Mesenteric fat pad (tissue), 1 donor: Measurements from ENCODE around the gene OSBPL8. TPM values are rescaled to one million over a fixed set of nuclear protein-coding genes. Genes with fewer than 3 reads are reported as not detected.

Experiments used
- DNase-seq: peaks from one replicate; pipeline ENCODE4 v3.0.0-alpha.2; 2020; ENCODE audit warnings: low spot score
- total RNA-seq: library from RNA; stranded (reverse); fragmentation: NEBNext Ultra II Directional; extraction: Animal tissue kit (Norgen Biotek cat#: 25700); gene quantifications from one replicate; pipeline ENCODE4 v1.2.1, GENCODE V29; 2021
- donor health status: DM: yes; HTN: yes; CAD: no.

The OSBPL8 gene
- total RNA-seq, 1 donor from 2014 or later = 121 TPM

DNA sequence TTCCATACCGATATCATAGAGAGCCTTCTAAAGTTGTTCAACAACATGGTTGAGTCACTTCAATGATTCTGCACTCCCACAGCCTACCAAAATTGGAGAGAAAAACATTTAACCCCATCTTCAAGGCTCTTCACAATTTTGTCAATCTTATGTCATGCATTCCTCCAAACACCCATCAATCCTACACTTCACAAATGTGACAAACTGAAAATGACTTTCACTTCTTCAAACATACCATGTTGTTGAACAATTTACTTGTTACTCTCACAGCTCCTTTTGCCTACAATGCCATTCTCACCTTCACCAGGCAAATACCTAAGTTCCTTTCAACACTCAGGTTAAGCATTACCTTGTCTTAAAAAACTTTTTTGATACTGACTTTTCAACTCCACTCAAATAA is 88.0 kb downstream of the OSBPL8 start:
- DNase-seq = no peak

DNA sequence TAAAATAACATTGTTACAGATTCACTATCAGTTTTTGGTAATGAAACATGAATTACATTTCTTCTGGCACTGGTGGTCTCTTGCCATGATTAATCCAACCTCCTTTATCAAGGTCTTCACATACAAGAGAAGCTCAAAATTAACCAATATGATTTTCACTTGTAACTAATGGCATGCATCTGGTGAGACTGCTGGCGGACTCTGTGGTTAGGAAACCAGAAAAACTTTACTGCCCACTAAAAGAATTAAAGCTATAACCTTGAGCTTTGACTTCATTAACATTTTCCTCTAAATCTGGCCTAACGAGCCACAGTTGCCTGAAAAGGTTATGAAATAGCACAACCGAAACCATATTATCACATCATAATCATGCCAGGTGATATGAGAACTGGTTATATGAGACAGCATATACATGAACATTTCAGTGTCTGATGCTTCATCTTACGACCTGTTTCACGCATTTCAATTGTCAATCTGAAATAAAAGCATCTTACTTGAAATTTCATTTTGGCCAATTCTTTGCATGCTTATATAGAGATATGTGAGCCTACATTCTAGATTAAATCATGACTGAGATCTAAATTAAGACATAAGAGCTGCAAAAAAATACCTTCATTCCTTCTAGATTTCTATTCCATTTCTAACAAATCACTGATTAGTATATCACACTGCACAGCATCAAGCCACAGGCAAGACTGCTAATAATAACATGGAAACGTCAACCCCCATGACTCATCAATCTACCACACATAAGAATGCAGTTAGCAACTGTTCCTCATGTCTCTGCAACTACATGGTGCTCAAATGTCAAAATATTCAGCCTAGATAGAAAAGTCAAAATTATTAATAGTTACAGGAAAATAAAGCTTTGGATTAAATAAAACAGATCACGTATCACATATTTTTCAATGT is 89.3 kb downstream of the OSBPL8 start:
- DNase-seq = no peak

DNA sequence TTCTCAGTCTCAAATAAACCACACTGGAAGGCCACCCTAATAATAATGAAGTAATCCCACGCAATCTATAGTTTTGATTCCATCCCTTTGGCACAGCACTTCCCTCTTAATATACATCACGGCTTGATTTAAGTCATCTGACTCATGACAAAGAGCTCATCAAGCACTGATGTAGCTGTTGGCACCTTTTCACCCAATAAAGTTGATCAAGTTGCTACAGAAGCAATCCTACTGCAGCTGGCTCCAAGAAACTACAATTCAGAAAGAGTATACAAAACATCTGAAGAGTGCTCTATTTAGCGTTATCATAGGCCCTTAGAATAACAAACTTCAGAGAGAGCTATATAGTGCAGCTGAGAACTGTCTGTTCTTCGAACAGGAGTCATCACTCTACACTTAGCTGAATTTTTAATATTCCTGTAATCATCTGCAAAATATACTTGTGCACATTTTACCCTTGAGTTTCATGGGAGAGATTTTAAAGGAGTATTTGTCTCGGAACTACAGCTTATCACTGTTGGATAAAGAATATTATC is 94.9 kb downstream of the OSBPL8 start:
- no peak for DNase-seq

DNA sequence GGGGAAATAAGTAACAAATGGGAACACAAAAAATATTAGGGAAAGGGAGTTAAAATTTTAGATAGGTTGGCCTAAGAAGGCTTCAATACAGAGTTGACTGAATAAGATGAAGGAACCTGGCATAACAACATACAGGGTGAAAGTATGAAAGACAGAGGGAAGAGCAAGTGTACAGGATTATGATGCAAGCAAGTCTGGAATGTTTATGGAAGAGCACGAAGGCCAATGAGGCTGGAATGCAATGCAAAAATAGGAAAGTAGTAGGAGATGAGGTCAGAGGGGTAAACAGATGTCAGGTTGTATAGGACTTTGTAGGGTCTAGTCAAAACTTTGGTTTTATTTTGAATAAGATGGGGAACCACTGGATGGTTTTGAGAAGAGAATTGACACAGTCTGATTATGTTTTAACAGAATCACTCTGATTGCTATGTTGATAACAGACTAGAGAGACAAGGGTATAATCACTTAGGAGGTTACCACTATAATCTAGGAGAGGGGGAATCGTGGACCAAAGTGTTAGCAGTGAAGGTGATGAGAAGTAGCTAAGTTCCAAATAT is 96.8 kb downstream of the OSBPL8 start:
- no peak for DNase-seq

DNA sequence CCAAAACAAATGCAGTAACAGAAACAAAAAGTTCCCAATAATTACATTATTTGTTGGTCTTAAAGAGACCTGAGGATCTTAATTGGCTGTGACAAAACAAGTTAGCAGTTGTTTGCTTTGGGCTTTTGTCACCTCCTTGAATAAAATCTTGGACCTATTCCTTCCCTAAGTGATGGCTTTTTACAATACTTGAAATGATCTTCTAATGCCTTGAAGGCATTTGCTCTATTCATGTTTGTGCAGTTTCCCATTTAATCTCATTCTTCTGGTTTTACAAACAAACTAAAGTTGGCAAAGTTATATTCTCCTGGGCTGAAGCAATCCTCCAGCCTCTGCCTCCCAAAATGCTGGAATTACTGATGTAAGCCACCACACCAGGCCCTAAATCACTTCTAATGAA is 98.8 kb downstream of the OSBPL8 start:
- no peak for DNase-seq

DNA sequence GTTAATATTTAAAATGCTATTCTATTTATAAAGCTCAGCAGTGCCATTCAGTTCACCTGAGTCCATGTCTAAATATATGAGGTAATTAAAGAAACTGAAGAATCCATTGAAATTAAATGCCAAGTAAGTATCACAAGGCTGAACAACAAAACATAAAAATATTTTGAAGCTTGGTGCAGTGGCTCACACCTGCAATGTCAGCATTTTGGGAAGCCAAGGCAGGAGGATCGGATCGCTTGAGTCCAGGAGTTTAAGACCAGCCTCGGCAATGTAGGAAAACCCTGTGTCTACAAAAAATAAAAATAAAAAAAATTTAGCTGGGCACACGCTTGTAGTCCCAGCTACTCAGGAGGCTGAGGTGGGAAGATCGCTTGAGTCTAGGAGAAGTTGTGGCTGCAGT is 101.8 kb downstream of the OSBPL8 start:
- DNase-seq = no peak

DNA sequence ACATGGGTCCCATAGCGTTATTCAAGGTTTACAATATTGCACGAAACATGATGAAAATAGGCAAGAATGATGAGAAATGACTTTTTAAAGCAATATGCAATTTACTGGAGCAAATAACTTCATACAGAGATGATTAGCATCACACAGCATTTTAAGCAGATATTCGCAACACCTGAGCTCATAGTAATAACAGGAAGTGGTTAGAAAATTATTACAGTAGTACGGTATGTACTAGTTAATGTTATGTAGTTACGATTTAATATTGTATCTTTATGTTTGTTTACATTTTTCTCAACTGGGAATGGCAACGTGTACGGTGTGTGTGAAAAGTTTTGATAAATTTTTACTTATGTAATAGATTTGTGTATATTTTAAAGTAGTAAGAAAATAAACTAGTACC is 102.6 kb downstream of the OSBPL8 start:
- no peak for DNase-seq

DNA sequence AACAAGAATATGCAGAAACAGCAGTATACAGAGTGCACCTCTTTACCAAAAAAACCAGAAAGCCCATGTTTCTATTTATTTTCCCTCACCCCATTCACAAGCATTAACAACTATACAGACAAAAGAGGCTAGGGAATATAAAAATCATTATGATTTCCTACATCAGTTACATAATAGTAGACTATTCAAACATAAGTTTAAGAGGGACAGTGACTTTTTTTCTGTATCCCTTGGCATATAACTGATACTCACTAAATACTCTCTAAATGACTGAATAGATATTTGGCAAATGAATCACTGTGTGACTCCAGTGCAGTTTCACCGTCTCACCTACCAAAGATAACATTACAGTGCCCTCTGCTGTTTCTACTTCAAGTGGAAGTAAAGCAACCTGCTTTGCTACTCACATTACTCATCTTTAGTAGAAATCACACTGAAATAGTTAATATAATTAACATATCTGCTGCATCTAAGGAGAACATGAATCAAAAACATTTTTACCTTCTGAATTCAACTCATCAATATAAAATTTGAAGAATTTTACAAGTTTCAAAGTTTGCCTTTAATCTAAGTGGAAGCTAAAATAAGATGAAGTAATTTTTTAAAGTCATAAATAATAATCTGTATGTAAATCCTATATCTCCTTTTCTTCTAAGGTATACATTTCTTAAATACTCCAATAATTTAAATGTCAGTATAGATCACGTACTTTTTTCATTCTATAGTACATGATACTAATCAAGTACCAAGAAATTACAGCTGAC is 103.8 kb downstream of the OSBPL8 start:
- no peak for DNase-seq

DNA sequence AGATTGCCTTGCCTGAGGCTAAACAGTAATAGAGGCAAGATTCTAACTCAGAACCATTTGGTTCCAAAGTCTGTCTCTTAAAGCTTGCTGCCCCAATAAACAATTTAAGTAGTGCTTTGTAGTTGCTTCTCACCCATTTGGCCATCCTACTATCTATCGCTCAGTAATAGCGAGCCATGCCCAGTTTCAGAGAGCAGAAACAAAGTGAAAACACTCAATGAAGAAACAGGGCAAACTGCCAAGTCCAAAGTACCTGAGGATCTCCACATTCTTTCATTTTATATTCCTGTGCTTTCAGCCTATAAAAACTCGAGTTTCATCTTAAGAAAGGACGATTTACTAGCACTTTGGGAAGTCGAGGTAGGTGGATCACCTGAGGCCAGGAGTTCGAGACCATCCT is 108.0 kb downstream of the OSBPL8 start:
- no peak for DNase-seq

DNA sequence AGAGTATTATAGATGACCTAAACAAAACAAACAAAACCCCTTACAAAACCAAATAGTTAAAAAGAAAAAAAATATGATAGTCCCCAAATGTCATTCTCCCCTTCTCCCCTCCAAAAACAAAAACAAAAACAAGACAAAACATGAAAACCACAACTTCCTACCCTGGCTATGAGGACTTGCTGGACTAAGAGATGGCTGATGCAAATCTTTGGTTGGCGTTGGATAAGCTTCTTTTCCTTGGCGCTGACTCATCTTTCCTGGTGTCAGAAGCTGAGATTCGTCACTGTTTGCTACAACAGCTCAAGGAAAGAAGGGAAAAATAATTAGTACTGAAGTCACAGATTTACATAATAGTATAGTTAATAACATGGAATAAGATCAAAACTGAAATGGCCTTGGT is 108.9 kb downstream of the OSBPL8 start:
- DNase-seq = no peak

DNA sequence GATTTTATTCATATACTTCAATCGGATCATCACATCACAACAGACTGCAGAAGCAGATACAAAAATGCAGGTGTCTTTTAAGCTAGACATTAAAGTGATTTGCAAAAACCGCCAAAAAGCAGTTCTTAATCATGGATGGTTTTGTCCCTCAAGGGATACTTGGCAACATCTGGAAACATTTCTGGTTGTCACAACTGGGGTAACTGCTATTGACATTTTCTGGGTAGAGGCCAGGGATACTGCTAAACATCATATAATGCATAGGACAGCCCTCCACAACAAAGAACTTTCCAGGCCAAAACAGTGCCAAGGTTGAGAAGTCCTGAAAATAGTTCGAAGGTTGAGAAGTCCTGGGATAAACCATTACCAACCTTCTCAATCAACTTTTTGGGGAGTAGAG is 109.6 kb downstream of the OSBPL8 start:
- DNase-seq = no peak

DNA sequence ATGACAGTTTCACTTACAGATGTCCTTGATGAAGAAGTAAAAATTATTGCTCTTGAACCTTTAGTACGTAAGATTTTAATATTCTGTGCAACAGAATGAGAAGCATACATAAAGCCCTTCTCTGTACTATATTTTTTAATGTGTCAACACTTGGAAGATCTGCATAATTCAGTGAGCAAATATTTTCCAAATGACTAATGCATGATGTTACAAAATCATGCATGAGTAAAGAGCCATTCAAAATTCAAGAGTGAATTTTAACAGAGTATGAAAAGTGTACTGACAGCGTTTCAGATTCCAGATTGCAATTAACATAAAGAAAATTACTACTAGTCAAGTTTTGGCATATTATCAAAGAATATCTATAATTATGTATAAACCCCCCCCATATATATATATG is 110.0 kb downstream of the OSBPL8 start:
- DNase-seq = no peak

DNA sequence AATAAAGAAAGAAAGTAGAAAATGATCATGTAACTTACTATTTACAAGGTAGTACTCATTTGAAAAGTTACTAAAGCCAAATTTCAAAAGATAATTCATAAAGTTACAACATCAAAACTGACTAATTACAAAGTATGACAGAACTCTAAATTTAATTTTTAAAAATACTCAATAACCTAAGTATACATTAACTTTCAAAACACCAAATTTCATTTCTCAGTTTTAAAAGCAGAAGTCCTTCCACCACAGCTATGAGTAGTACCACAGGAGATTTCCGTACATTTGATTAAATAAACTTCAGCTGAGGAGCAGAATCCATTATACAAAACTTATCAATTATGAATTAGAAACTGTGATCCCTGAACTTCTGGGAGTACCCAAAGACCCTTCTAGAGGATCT is 110.6 kb downstream of the OSBPL8 start:
- DNase-seq = no peak

DNA sequence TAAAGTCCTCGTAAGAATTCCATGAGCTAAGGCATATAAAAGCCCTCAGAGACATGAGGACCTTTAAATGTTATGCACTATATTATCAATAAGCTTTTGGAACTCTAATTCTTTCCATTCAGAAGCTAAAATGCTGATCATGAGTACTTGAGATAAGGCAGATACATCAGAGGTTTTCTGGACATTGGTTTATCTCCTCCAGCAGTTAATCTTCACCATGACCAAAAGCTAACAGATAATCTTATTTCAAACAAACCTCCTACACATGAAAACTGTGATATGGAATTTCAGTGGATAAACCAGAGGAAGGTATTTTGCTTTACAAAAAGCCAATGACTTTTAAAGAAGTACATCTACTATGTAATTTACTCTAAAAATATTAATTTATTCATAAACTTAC is 113.5 kb downstream of the OSBPL8 start:
- DNase-seq = no peak

DNA sequence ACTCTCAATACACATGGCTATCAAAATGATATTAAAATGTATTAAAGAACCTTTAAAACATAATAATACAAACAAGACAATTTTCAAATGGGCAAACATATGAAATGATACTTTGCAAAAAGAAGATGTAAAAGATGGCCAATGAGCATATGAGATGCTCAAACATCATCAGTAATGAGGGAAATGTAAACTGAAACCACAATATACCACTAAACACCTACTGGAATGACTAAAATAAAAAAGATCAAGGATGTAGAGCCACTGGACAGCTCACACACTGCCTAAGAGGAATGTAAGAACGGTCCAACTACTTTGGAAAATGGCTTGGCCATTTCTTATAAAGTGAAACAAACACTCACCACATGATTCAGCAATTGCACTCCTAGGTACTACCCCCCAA is 114.1 kb downstream of the OSBPL8 start:
- DNase-seq = no peak

DNA sequence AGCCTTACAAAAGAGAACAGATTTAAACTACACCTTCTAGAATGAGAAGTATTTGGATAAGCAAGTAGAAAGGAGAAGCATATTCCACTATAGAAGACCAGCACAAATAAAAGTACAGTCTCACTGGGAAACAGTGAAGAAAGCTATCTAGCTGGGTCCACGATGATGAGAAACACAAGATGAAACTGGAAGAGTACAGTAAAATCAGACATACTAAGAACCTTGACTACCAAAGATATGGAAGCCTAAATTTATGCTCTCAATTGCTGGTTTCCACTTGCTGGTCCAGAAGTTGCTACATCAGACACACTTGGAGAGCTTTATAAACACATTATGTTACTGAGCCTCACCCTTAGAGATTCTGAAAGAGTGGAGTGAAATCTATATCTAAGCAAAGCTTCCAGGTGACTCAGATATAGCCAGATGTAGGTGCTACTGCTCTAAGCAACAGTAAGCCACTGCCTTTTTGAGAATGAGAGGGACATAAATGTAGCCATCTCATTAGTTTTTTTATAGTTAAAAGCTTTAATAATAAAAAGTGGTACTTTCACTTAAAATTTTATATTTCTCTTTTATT is 115.1 kb downstream of the OSBPL8 start:
- DNase-seq = no peak

DNA sequence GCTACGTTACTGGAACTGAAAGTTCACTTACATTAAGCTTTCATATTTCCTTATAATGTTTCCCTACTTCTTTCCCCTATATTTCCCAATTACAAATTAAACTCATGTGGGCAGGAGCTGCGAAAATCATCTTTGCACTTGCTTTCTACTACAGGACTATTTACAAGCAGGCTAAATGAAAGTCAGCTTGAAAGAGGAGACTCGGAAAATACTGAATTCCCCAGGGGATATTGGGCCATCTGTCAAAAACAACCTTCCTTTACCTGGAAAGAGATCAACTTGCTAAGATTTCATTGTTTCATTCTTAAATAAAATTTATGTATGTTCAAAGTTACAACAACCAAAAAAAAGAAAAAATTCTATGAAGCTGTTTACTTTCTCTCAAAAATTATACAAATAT is 118.6 kb downstream of the OSBPL8 start:
- DNase-seq = no peak

DNA sequence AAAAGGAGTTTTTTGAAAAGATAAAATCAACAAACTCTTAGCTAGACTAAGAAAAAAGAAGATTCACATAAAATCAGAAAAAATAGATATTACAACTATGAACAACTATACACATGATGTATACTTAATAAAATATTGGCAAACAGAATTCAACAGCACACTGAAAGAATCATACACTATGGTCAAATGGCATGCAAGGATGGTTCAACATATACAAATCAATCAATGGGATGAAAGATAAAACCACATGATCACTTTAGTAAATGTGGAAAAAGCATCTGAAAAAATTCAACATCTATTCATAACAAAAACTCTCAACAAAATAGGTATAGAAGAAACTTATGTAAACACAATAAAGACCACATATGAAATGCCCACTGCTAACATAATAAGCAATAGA is 126.8 kb downstream of the OSBPL8 start:
- no peak for DNase-seq

DNA sequence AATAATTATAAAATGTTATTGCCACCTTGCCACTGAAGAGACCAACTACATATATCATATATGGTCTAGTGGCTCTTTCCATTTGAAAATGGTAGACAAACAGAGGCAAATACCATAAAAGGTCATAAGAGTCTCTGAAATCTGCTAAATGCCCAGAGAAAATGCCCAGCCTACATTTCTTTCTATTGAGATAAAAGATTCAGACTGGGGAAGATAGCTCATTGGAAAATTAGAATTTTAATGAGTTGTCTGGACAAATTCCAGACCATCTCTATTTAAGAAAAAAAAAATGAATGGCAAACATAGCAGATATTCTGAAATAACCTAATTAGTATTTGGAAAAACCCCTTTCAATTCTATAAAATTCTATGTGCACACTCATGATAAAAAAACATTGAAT is 131.5 kb downstream of the OSBPL8 start:
- DNase-seq = no peak

DNA sequence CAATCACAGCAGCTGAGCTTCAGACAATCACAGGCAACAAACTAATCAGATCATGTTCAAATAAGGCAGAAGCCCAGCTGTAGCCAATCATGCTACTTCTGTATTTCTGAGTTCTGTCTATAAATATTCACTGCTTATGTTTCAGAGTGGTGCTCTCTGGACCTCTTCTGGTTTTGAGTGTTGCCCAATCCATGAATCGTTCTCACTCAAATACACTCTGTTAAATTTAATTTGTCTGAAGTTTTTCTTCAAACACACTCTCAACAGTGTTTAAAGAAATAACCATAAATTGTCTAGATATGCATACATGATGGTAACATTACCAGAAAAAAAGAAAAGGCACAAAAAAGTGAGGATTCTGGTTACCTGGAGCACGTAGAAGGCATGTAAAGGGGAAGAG is 133.4 kb downstream of the OSBPL8 start:
- no peak for DNase-seq

DNA sequence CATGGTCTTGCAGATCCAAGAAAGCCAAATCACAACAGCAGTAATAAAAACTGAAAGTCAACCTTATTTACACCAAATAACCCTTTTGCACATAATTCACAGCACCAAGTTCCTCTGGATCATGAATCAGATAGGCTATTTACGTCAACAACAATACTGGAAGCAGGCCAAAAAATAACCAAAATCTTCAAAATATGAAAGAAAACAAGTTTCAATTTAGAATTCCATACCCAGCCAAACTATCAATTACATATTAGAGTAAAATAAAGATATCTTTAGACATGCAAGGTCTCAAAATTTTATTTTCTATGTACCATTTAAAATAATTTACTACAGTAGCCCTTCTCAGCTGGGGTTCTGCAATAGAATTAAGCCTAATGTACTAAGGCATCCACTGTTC is 134.6 kb downstream of the OSBPL8 start:
- DNase-seq = no peak
